HCT116 (cell line): ENCODE measurements around the gene SPON1. TPM values are rescaled to one million over a fixed set of nuclear protein-coding genes. Genes with fewer than 3 reads are reported as not detected.

Source experiments
- ATAC-seq: fragments of 200-7000 bp; cut with Tn5 transposase; 2 replicates; pipeline ENCODE4 v1.9.1; 2020; ENCODE audit warnings: mild to moderate bottlenecking, moderate library complexity
- BruUV-seq: library from RNA; stranded (reverse); fragments of 400-500 nt; replicated peaks from 2 replicates; lab custom pipeline; 2021; lab: Mats Ljungman, UMichigan
- CTCF ChIA-PET: fragments of 300-600 bp; sonication (Branson Sonifier 250); formaldehyde crosslinking; loops from one replicate; lab custom pipeline; 2021; ENCODE audit warnings: antibody characterized with exemption; lab: Charles Lee
- POLR2A ChIA-PET: fragments of 300-600, 350-600 bp; sonication (Branson Sonifier 250); formaldehyde crosslinking; loops from one replicate; lab custom pipeline; 2021; ENCODE audit warnings: antibody characterized with exemption; lab: Charles Lee
- RAD21 ChIA-PET, 2 experiments: fragments of 300-600 bp; sonication (Branson Sonifier 250); formaldehyde crosslinking; loops; one replicate each; lab custom pipeline; 2023; ENCODE audit warnings: low total read pairs in 2 of 2; ENCODE audit not compliant: uncharacterized antibody in 2 of 2, unreplicated experiment in 2 of 2, low non-redundant PET in 1 of 2; lab: Charles Lee
- DNase-seq: peaks from one replicate; pipeline ENCODE4 v3.0.0-alpha.2; 2010; ENCODE audit warnings: low read depth, low spot score
- H2AFZ ChIP-seq: fragments of 200-600 bp; shearing (Covaris generic), sonication (generic); 2 replicates; pipeline ENCODE4 v1.6.1; 2017; ENCODE audit warnings: low read depth, mixed run types, mixed read lengths, antibody characterized with exemption, low read length; ENCODE audit not compliant: poor library complexity, severe bottlenecking
- H3K27ac ChIP-seq: 2 replicates; pipeline ENCODE4 v1.5.1; 2012; ENCODE audit warnings: low read depth, low read length
- H3K27me3 ChIP-seq: fragments of 200-600 bp; sonication (generic); 2 replicates; pipeline ENCODE4 v1.6.1; 2016; ENCODE audit warnings: mixed run types, low read length, mixed read lengths; ENCODE audit not compliant: insufficient read depth
- H3K36me3 ChIP-seq, 2 experiments: fragments of 200-500 bp in 1 of 2; fragments of 200-600 bp in 1 of 2; sonication (Bioruptor generic) in 1 of 2; sonication (generic) in 1 of 2; 2 replicates each; pipeline versions ENCODE4 v1.5.1 to v1.6.1; 2014 to 2016; ENCODE audit warnings: low read length in 2 of 2, inconsistent platforms in 1 of 2, mixed read lengths in 1 of 2, mixed run types in 1 of 2; ENCODE audit not compliant: insufficient read depth in 2 of 2, control insufficient read depth in 1 of 2
- H3K4me1 ChIP-seq, 2 experiments: fragments of 200-600 bp in 1 of 2; sonication (generic) in 1 of 2; 2 replicates each; pipeline versions ENCODE4 v1.5.1 to v1.6.1; 2012 to 2017; ENCODE audit warnings: low read length in 2 of 2, inconsistent platforms in 1 of 2, mild to moderate bottlenecking in 1 of 2, mixed read lengths in 1 of 2, mixed run types in 1 of 2, moderate library complexity in 1 of 2; ENCODE audit not compliant: insufficient read depth in 2 of 2, control insufficient read depth in 1 of 2
- H3K4me2 ChIP-seq: fragments of 200-600 bp; sonication (generic); 2 replicates; pipeline ENCODE4 v1.6.1; 2017; ENCODE audit warnings: mixed run types, low read length, mixed read lengths
- H3K4me3 ChIP-seq, 2 experiments: fragments of 200-600 bp in 1 of 2; sonication (generic) in 1 of 2; replicated peaks in 1 of 2; 2 replicates each; pipeline ENCODE4 v1.5.1; 2011 to 2016; ENCODE audit warnings: low read length in 2 of 2, control low read depth in 1 of 2, low read depth in 1 of 2, mild to moderate bottlenecking in 1 of 2, mixed read lengths in 1 of 2, mixed run types in 1 of 2
- H3K79me2 ChIP-seq: fragments of 200-600 bp; sonication (generic); 2 replicates; pipeline ENCODE4 v1.6.1; 2017; ENCODE audit warnings: mild to moderate bottlenecking, mixed run types, low read length, moderate library complexity, mixed read lengths; ENCODE audit not compliant: insufficient read depth
- H3K9ac ChIP-seq: fragments of 200-600 bp; sonication (generic); 2 replicates; pipeline ENCODE4 v1.6.1; 2016; ENCODE audit warnings: low read length, mixed read lengths
- H3K9me2 ChIP-seq: fragments of 200-600 bp; sonication (generic), shearing (Covaris generic); 2 replicates; pipeline ENCODE4 v1.6.1; 2017; ENCODE audit warnings: mixed run types, mild to moderate bottlenecking, moderate library complexity; ENCODE audit not compliant: insufficient read depth
- H3K9me3 ChIP-seq, 2 experiments: fragments of 200-500 bp in 1 of 2; fragments of 200-600 bp in 1 of 2; sonication (Bioruptor generic) in 1 of 2; sonication (generic) in 1 of 2; 2 replicates each; pipeline ENCODE4 v1.6.1; 2014 to 2017; ENCODE audit warnings: low read length in 2 of 2, mixed read lengths in 2 of 2, inconsistent platforms in 1 of 2, low read depth in 1 of 2, mild to moderate bottlenecking in 1 of 2, mixed run types in 1 of 2, moderate library complexity in 1 of 2; ENCODE audit not compliant: control insufficient read depth in 1 of 2, insufficient read depth in 1 of 2
- H4K20me1 ChIP-seq: fragments of 200-600 bp; sonication (generic), shearing (Covaris generic); 2 replicates; pipeline ENCODE4 v1.6.1; 2017; ENCODE audit warnings: mixed run types, mild to moderate bottlenecking, moderate library complexity; ENCODE audit not compliant: insufficient read depth
- CEBPB ChIP-seq: IDR thresholded peaks from 2 replicates; pipeline ENCODE4 v1.6.1; 2012; ENCODE audit warnings: low read depth
- CTCF ChIP-seq, 3 experiments: fragments of 200-600 bp in 1 of 3; sonication (generic) in 1 of 3; IDR thresholded peaks in 2 of 3; conservative IDR thresholded peaks in 1 of 3; 2 replicates each; pipeline ENCODE4 v1.5.1; 2012 to 2017; ENCODE audit warnings: low read depth in 2 of 3, low read length in 2 of 3, antibody characterized with exemption in 1 of 3, borderline replicate concordance in 1 of 3, control low read depth in 1 of 3, mild to moderate bottlenecking in 1 of 3, mixed read lengths in 1 of 3, mixed run types in 1 of 3, moderate library complexity in 1 of 3; ENCODE audit not compliant: insufficient read depth in 1 of 3
- ELF1 ChIP-seq: IDR thresholded peaks from 2 replicates; pipeline ENCODE4 v1.6.1; 2012; ENCODE audit warnings: low read depth, borderline replicate concordance
- EZH2 ChIP-seq: fragments of 200-600 bp; sonication (generic); IDR thresholded peaks from 2 replicates; pipeline ENCODE4 v1.6.1; 2017; ENCODE audit warnings: antibody characterized with exemption, mixed run types
- EZH2phosphoT487 ChIP-seq: fragments of 200-600 bp; IDR thresholded peaks from 2 replicates; pipeline ENCODE4 v1.6.1; 2018; ENCODE audit warnings: antibody characterized with exemption, borderline replicate concordance
- FOSL1 ChIP-seq: IDR thresholded peaks from 2 replicates; pipeline ENCODE4 v1.6.1; 2012; ENCODE audit warnings: low read depth
- JUND ChIP-seq: IDR thresholded peaks from 2 replicates; pipeline ENCODE4 v1.6.1; 2012
- POLR2A ChIP-seq: IDR thresholded peaks from 2 replicates; pipeline ENCODE4 v1.7.0; 2011; ENCODE audit warnings: borderline replicate concordance; ENCODE audit not compliant: insufficient read depth, insufficient read length; ENCODE audit errors: extremely low read depth
- POLR2AphosphoS5 ChIP-seq: IDR thresholded peaks from 2 replicates; pipeline ENCODE4 v1.6.1; 2011; ENCODE audit warnings: mild to moderate bottlenecking, low read depth, low read length, moderate library complexity
- YY1 ChIP-seq: IDR thresholded peaks from 2 replicates; pipeline ENCODE4 v1.6.1; 2011; ENCODE audit warnings: low read length, low read depth, moderate library complexity, mild to moderate bottlenecking; ENCODE audit not compliant: insufficient replicate concordance; ENCODE audit errors: extremely low read depth
- ZBTB33 ChIP-seq: IDR thresholded peaks from 2 replicates; pipeline ENCODE4 v1.6.1; 2011; ENCODE audit warnings: mild to moderate bottlenecking, low read length, moderate library complexity; ENCODE audit not compliant: insufficient replicate concordance; ENCODE audit errors: extremely low read depth
- ZFX ChIP-seq: fragments of 450-650 bp; IDR thresholded peaks from 2 replicates; pipeline ENCODE4 v1.6.1; 2017
- intact Hi-C: fragments of 100-400 bp; cut with micrococcal nuclease; formaldehyde crosslinking; loops from 2 replicates; pipeline ENCODE4 v1.10.0; 2022
- total RNA-seq: library from RNA; stranded (reverse); gene quantifications from one replicate; pipeline ENCODE4 v1.2.1, GENCODE V29; 2021; ENCODE audit not compliant: unreplicated experiment
- TF ChIP-seq, protein P1 (sequence below): IDR thresholded peaks from 2 replicates; pipeline ENCODE4 v1.6.1; 2012
- TF ChIP-seq, protein P2 (sequence below): IDR thresholded peaks from 2 replicates; pipeline ENCODE4 v1.6.1; 2012

The SPON1 gene
- total RNA-seq, 1 experiment from 2014 or later: 0.17 TPM

- RAD21 ChIA-PET: no interaction called here
- H3K4me1 ChIP-seq: peaks cover 3 to 17% of the 10 kb centered on the region in 2 experiments; a peak in 2 of 4 replicates
- no peak overlapping the region for H3K4me2 ChIP-seq
- DNase-seq: no peak
- TF ChIP-seq EZH2phosphoT487: no peak
- no peak for TF ChIP-seq POLR2A
- TF ChIP-seq ZFX: no peak
- TF ChIP-seq FOSL1: no peak
- TF ChIP-seq, protein P1, sequence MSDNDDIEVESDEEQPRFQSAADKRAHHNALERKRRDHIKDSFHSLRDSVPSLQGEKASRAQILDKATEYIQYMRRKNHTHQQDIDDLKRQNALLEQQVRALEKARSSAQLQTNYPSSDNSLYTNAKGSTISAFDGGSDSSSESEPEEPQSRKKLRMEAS: no peak
- TF ChIP-seq YY1: no peak
- TF ChIP-seq JUND: no peak
- no peaks in the 10 kb centered on the region for H3K79me2 ChIP-seq
- POLR2A ChIA-PET: no interaction called here
- H3K9me2 ChIP-seq: no peaks in the 10 kb centered on the region
- CTCF ChIA-PET: interaction anchor here (1.0 kb wide), 1 partner anchor 9 kb away, joined by 4 read pairs; no protein-coding TSS in a partner anchor
- no peaks in the 10 kb centered on the region for H3K27me3 ChIP-seq
- no peaks in the 10 kb centered on the region for H3K9me3 ChIP-seq
- H3K9ac ChIP-seq: no peak overlapping the region
- H4K20me1 ChIP-seq: no peaks in the 10 kb centered on the region
- no peaks in the 10 kb centered on the region for H3K36me3 ChIP-seq
- H2AFZ ChIP-seq: no peak overlapping the region
- no peak overlapping the region for H3K27ac ChIP-seq
- no peak overlapping the region for H3K4me3 ChIP-seq
- no peak for ATAC-seq
- intact Hi-C loops: no loop called here
- BruUV-seq: no TSS peak
Measured at GRCh38 chr11:14259186-14259784, 296.8 kb downstream of the SPON1 start.

DNA sequence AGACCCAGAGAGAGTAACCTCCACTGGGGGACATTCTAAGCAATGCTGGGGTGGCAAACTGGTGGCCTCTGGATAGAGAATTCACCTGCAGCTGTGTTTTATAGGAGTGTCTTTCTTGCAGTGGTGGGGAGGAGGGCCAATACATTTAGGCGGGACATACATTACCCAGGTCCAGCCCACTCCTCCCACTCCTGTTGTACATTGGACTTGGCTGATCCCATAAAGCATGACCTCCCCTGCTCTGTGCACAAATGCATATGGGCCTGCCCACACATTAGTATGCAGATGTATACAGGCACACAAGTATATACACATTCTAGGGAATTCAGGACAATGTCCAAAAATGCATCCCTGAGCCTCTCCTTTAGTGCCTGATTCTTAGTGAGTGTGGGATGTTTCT lies 297.4 kb downstream of the SPON1 start:
- no peak for ATAC-seq
- no peak for TF ChIP-seq CEBPB
- TF ChIP-seq JUND: no peak
- TF ChIP-seq EZH2: no peak
- TF ChIP-seq FOSL1: no peak
- TF ChIP-seq POLR2A: no peak
- no peak for TF ChIP-seq EZH2phosphoT487
- no peak for TF ChIP-seq ZFX
- no peak for TF ChIP-seq POLR2AphosphoS5
- TF ChIP-seq CTCF (IDR thresholded peaks at IDR 0.05 in 2 of 3, conservative IDR thresholded peaks at IDR 0.05 in 1 of 3; ENCODE audit: borderline replicate concordance in 1 of 3, insufficient read depth in 1 of 3, low read depth in 2 of 3, low read length in 2 of 3): no peak
- TF ChIP-seq, protein P1: no peak
- TF ChIP-seq, protein P2, sequence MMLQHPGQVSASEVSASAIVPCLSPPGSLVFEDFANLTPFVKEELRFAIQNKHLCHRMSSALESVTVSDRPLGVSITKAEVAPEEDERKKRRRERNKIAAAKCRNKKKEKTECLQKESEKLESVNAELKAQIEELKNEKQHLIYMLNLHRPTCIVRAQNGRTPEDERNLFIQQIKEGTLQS: no peak
- no peak for TF ChIP-seq ZBTB33
- no peak for TF ChIP-seq ELF1

More for the DNA sequence above, 297.4 kb downstream of the SPON1 start:
- ChIA-PET CTCF (no interaction called here), POLR2A (no interaction called here), RAD21 (no interaction called here)
- no peak overlapping the region for H3K4me3 ChIP-seq
- no peak for DNase-seq
- no peak overlapping the region for H3K9ac ChIP-seq
- no peaks in the 10 kb centered on the region for H3K9me2 ChIP-seq
- H3K36me3 ChIP-seq: no peaks in the 10 kb centered on the region
- no TSS peak for BruUV-seq
- H2AFZ ChIP-seq: no peak overlapping the region
- H3K27me3 ChIP-seq: no peaks in the 10 kb centered on the region
- H3K4me2 ChIP-seq: no peak overlapping the region
- intact Hi-C loops: no loop called here
- H3K4me1 ChIP-seq: peaks cover 3 to 13% of the 10 kb centered on the region in 2 experiments; a peak in 2 of 4 replicates
- H4K20me1 ChIP-seq: no peaks in the 10 kb centered on the region
- H3K79me2 ChIP-seq: no peaks in the 10 kb centered on the region
- no peak overlapping the region for H3K27ac ChIP-seq
- H3K9me3 ChIP-seq: no peaks in the 10 kb centered on the region
